ENCODE data around the gene FADS1.

FADS1 gene

DNA sequence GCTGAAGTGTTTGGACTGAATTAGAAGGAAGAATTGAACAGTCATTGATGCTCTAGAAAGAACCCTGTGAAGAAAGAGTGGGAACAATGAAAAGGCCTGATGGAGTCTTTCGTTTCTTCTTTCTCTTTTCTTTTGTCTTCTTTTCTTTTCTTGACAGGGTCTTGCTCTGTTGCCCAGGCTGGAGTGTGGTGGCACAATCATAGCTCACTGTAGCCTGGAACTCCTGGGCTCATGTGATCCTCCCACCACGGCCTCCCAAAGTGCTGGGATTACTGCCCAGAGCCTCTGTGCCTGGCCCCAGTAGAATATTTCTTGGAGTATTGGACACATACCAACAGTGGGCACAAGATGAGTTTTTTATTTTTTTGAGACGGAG is 23.0 kb downstream of the FADS1 start:
- no peak for DNase-seq

DNA sequence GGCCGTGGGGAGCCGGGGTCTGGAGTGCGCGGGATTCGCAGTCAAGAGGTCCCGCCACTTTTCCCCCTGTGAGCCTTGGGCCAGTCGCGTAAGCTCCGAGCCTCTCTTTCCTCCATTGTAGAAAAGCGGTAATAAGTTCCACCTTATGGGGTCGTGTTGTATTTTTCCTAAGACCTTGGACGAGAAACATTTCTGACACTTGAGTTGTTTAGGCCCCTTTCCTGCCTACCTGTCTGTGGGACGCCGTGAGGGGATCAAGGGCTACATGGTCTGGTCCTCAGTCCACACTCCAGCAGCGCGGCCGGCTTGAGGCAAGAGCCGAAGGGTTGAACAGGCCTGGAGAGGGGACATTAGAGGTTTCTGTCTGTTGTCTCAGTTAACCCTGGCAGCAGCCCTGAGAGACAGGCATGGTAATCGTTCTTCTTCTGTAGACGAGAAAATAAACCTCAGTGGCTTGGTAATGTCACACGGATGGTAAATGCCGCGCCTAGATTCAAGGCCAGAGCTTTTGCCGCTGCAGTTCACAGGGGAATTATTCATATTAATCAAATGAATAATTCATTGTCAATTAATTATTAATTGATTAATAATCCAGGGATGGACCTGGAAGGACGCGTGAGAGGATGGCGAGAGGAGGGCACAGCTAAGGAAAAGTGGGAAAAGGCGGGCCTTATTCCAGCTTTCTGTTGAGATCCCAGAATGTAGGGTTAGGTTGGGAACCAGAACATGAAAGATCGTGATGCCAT is 23.5 kb downstream of the FADS1 start:
- peak; percentile 16 to 20 for DNase-seq

DNA sequence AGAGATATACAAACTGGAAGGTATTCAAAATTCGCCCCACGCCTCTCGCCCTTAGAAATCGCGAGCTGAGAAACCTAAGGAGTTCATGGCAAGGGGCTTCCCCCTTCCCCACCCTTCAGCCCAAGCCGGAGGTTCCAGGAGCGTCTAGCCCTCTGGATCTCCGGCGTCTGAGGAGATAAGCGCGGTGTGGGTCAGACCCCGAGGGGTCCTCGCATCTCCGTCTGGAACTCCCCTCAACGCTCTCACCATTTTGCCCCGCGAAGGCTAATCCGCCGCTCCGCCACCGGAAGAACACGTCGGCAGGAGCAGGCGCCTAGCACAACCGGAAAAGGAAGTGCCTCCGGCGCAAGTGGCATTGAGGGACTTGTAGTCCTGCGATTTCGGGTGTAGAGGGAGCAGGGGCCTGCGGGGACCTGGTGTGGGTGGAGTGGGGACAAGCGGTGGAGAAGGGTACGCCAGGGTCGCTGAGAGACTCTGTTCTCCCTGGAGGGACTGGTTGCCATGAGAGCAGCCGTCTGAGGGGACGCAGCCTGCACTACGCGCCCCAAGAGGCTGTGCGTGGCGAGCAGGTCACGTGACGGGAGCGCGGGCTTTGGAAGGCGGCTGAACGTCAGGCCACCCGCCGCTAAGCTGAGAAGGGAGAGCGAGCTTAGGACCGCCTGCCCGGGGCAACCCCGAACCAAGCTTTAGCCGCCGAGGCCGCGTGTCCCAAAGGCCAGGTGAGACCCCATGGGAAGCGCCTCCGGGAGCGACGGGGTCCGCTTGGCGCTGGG is 24.3 kb downstream of the FADS1 start, which contains the start of the genes FEN1 and TMEM258:
Gene FEN1 (plus strand): TSS at position 602 of the 773 bp plus-strand sequence. CDS start 2,451 bp downstream, outside the sequence.
Gene TMEM258 (minus strand): TSS at position 290 of the 773 bp plus-strand sequence. CDS start 41 bp downstream, at position 249.
- DNase-seq, result peak; percentile 88 to 90

DNA sequence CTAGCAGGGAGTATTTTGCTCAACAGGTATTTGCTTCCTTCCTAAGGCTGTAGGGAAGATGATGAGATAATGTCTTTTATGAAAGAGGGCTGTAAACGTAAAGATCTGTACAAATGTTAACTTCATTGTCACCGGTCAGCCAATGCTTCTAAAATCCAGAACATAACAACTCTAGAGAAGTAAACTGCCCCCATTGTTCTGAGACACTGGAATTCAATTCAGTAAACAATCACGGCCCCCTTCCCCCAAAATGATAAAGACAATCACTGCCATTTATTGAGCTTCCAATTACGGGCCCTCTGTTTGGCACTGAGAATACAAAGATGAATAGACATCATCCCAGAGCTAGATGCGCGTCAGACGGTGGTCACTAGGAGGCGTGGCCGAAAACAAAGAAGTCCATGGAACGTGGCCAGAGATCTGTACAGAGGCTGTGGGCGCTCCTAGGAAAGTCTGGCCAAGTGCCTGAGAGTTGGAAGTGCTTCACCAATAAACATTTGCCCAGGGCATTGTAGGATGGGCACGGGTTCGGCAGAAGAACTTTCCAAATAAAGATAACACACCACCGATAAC is 25.0 kb downstream of the FADS1 start:
- peak; percentile 43 to 61 for DNase-seq

DNA sequence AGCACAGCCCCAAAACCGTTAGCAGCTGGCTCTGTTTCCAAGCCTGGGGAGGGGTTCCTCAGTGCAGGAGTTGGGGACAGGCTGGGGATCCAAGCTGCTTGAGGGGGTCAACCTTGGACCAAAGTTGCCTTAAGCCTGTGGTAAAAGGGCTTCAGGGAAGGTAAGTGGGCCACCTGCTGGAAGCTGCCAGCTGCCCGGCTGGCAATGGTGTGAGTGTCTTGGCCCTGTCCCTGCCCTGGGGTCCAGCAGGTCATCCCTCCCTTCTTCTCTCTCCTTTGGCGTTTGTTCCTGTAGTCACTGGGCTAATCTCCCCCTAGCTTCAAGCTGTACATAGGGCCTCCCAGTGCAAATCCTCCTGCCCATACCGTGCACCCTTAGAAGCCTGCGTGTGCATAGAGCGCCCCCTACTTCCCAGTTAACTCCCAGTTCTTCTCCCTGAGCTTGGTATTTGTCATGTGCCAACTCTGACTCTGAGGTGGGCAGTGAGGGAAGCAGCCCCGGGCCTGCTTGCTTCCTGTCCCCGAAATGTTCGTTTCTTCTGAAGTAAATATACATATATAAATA is 28.8 kb downstream of the FADS1 start:
- peak in 1 of 2 experiments; percentile 26 for DNase-seq

DNA sequence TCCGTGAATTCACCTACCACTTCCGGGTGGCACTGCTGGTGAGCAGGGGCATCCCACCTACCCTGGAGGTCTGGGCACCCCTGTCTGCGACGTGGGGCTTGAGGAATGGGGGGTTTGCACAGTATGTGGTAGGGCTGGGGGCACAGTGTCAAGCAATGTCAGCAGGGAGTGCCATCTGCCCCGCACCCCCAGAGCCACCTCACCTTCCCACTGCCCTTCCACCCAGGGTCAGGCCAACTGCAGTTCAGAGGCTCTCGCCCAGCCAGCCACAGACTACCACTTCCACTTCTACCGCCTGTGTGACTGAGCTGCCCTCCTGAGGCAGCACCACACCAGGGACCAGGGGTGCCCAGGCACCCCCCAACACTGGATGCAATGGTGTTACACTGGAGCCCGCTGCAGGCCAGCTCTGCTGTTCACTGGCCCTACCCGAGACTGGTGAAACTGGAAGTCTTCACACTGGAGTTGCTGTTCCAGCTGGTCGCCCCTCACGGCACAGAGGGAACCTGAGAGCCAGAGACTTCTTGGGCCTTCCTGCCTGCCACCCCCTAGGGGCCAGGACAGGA is 30.9 kb downstream of the FADS1 start:
- DNase-seq, result no peak

DNA sequence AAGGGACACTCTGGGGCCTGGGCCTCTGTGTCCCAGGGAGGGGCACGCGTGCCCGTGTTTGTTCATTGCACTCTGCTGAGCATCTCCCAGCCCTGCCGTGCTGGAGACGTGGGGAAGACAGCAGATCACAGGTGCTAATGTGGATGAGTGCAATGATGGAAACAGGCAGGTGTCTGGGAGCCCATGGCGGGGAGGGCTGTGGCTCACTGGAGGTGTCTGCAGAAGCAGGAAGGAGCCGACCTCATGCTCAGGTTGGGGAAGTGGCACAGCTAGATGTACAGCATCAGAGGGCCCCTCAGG is 32.3 kb downstream of the FADS1 start:
- no peak for DNase-seq

DNA sequence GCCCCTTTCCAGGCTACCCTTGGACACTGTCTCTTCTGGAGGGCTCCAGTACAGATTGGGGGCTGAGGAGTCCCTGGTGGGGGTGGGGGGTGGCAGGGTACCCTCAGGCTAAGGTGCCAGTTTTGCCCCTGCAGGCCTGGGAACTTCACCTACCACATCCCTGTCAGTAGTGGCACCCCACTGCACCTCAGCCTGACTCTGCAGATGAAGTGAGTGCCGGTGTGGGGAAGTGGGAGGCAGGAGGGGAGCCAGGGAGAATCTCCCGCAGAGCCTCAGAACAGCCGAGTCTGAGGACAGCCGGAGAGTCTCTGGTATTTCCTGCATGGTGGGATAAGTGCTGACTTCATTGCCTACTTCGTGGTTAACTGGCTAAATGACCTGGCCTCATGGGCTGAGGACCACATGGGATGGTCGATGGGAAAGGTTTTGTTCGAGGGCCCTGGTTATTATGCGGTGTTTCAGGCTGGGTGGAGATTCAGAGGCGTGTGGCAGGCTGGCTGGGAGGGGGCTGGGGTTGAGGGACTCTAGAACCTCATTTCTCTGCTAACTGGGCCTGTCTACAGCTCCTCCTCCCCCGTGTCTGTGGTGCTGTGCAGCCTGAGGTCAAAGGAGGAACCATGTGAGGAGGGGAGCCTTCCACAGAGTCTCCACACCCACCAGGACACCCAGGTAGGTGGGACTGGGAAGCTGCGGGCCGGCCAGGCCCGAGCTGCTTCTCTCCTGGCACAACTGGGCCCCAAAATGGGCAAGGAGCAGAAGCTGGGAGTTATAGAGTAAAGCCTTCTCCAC is 32.9 kb downstream of the FADS1 start:
- no peak for DNase-seq

DNA sequence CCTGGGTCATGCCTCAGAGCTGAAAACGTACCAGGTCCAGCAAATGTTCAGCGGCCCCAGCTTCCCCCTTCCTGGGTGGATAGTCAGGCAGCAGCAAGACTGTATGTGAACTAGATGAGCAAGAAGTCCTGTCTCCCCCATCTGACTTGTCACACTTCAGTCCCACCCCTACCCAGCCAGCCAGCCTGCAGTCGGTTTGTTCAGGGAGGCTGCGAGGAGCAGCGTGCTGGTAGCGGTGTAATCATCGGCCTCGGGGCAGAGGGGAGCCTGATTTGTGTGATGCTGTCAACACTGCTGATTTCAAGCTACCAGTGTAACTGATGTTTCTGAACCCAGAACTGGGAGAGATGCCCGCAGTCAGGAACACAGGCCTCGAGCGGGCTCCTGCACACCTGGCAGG is 34.0 kb downstream of the FADS1 start:
- DNase-seq, result no peak

DNA sequence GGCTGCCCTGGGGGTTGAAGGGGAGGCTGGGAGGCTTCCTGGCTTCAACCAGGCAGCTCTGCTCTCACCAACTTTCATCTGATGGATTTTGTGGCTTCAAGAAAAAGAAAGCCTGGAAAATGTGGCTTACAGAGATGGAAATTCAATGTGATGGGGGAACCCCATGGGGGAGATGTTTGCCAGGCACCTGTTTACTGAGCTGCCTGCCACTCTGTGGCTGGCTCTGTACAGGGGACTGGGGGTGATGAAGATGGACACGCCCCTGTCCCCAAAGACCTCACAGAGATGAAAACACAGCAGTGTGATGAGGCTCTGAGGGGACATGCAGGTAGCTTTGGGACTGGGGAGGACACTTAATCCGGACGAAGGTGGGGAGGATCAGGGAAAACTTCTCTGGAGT is 34.5 kb downstream of the FADS1 start:
- no peak for DNase-seq

DNA sequence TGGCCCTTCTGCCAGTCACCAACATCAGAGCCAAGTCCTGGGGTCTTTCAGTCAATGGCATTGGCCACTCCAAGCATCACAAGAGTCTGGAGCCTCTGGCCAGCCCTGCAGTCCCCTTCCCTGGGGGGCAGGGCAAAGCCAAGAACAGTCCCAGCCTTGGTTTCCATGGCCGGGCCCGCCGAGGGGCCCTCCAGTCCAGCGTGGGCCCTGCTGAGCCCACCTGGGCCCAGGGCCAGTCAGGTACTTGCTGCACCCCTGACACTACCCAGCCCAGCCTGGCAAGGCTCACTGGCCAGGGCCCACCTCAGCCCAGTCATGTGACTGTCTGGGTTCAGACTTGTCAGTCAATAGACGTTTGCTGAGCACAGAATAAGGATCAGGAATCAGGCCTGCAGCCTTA is 35.2 kb downstream of the FADS1 start:
- DNase-seq, result no peak

DNA sequence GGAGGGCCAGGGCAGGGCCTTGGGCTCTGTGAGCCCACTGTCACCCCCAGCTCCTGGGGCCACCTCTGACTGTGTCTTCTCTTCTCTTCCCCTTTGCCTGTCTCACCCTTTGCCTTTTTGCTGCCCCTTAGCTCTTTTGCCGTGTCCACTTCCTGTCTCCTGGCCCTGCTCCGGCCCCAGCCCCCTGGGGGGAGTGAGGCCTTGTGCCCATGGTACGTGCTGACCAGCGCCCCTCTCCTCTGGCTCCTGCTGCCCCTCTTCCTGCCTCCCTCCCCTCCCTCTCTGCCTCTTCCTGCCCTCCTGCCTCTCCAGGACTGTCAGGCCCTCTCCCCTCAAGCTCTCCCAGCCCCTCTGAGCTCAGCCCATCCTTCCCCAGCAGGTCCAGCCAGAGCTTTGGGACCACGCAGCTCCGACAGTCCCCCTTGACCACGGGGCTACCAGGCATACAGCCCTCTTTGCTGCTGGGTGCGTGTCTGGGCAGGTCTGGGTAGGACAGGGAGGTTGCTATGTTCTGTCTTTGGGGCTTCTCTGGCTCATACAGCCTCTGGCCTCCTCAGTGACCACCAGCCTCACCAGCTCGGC is 36.1 kb downstream of the FADS1 start:
- DNase-seq, result no peak

DNA sequence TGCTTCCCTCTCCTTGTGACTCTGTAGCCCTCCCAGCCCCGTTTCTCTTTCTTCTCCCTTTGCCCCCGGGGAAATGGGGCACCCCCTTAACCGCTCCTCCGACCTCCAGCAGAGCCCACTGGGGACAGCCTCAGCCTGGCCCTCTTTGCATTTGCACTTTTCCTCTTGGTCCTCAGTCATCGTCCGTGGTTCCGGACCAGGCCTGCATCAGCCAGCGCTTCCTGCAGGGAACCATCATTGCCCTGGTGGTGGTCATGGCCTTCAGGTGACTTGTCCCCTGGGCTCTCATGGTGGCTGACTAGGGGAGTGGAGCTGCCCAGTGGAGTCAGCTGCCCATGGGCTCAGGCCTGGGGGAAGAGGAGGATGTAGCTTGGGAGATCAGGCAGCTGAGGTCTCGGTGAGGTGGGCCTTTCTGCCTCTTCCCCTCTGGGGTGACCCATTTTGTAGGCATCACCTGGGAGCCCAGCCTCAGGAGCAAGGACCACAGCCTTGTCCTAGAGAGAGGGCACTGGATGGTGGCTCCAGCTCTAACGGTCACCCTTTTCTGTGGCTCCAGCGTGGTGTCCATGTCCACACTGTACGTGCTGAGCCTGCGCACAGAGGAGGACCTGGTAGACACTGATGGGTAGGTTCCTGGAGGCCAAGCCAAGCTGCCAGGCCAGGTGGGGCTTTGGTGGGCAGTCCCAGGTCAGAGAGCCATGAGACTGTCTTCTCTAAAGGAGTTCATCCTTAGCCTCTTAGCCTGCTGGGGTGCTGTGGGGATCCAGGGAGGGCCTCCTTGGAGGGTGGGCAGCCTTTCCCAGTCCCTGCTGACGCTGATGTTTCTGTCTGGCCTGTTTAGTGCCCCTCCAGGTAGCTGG is 36.9 kb downstream of the FADS1 start:
- no peak for DNase-seq

DNA sequence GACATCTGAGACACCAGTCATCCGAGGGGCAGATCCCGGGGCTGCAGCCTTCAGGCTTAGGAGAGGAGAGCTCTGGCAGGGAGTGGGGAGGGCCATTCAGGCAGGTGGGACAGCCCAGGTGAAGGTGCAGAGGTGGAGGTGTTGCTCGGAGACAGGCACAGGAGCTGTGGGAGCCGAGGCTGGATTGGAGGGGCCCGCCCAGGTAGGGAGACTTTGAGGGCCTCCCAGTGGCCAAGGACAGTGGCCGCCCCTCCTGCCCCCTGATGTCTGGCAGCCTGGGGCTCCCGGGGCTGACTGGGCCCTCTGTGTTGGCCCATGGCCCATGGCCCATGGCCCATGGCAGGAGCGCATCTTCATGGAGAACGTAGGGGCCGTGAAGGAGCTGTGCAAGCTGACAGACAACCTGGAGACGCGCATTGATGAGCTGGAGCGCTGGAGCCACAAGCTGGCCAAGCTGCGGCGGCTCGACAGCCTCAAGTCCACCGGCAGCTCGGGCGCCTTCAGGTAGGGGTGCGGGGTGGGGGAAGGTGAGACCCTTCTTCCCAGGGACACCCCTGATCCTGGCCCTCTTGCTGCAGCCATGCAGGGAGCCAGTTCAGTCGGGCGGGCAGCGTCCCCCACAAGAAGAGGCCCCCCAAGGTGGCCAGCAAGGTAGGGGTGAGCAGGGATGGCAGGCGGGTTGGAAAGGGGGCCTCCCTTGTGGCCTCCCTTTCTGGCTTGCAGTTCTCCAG is 37.7 kb downstream of the FADS1 start:
- no peak for DNase-seq

DNA sequence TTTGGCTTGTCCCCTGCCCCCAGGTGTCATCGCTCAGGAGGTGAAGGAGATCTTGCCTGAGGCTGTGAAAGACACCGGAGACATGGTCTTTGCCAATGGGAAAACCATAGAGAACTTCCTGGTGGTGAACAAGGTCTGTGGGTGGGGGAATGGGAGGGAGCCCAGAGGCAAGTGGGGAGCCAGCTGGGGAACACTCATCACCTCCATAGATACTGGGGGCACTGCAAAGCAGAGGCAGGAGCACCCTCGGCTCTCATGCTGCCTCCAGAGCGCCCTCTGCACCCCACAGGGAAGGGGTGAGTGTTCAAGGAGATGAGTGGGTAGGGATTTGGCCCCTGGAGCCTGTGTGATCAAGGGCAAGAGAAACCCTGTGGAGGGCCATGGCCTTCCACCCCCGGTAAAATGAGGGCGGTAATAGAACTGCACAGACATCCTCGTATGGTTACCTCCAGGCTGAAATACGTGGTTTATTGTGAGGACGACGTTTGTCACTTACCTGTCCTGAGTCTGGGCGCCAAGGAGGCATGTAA is 38.4 kb downstream of the FADS1 start:
- DNase-seq, result no peak

DNA sequence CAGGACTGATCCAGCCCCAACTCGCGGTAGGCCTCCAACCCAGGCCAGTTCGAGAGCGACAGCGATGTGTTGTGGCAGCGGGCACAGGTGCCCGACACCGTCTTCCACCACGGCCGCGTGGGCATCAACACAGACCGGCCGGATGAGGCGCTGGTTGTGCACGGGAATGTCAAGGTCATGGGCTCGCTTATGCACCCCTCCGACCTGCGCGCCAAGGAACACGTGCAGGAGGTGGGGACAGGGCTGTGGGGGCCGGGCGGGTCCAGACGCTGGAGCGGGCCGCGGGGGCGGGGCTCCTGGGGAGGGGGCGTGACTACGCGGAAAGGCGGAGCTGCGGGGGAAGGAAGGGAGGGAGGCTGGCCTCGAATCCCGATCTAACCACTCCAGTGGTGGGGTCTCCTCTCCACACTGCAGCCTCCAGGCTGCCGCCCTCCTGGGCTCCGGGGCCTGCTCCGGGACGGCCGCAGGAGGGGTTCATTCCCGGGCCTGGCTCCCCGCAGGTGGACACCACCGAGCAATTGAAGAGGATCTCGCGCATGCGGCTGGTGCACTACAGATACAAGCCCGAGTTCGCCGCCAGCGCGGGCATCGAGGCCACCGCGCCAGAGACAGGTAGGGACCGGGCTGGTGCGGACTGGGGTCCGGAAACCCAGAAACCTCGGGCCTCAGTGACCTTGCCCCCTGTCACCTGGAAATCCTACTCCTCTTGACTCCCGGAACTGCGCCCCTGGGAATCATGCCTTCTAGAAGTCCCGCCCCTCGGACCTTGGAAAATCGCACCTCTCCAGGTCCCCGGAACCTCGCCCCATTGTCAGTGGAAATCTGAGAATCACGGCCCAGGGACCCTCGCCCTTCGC is 39.3 kb downstream of the FADS1 start:
- peak; percentile 64 to 68 for DNase-seq

DNA sequence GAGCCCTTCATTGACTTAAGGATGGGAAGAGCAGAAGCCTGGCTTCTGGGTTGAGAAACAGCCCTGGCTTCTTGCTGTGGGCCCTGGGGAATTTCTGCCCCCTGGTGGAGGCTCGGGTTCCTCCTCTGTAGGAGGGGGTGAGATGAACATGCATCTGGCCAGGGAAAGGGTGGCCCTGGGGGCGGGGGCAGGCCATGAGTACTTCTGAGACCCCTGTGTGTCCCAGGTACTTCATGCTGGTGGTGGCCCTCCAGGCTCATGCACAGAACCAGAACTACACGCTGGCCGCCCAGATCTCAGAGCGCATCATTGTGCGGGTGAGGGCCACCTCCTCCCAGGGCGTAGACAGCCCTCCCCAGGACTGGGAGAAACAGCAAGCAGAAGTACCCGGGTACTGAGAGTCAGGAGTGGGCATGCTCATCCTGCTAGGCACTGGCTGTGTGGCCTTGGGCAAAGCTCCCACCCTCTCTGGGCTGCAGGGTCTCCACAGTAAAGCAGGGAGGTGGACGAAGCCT is 40.2 kb downstream of the FADS1 start:
- peak; percentile 73 to 78 for DNase-seq

DNA sequence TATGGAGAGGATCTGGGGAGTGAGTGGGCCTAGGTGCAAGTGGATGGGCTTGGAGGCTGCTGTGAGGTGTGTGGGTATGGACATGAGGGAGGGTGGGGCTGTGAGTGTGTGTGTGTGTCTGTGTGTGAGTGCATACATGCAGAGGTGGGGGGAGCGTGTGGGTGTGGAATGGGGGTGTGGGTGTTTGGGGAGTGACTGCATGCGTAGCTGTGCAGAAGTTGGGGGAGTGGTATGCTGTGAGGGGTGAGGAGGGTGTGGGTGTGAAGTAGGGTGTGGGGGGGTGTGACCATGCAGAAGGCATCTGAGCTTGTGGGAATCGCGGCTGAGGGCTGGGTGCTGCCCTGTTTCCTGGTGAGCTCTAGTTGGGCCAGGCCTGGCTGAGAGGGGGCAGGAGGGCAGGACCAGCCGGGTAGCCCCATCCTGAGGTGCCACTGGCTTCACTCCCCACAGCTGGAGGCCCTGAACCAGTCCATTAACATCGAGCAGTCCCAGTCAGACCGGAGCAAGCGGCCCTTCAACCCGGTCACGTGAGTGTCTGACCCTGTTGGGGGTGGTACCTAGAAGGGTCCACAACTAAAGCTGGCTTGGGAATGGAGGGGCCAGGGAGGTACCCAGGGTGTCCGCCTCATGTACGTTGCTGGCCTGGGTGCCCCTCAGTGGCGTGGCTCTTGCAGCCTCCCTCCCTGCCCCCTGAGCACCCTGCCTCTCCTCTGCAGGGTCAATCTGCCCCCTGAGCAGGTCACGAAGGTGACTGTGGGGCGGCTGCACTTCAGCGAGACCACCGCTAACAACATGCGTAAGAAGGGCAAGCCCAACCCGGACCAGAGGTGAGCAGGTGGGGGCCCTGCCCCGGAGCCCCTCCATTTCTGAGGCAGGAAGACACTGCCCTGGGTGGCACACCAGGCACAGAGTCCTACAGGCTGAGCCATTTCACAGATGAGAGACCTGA is 40.9 kb downstream of the FADS1 start:
- DNase-seq, result no peak
